Stimulated activated CD8-positive, alpha-beta memory T cell treated with anti-CD3 and anti-CD28 coated beads, Interleukin-4, amount 100 ng/mL, for 24 hours (primary cell): ENCODE results near the gene ARPC5.
"Not testable (repeated sequence)": the region's sequence is repeated elsewhere in the genome, so short reads cannot be mapped to it uniquely, and the experiment has no call there.

Experiments used
- DNase-seq: peaks from one replicate; pipeline ENCODE4 v3.0.0-alpha.2; 2020; ENCODE audit warnings: low read depth

The ARPC5 gene

GRCh38 chr1:183635606-183636333, at the start of gene ARPC5:
TSS of gene ARPC5 (minus strand) at chr1:183635783. CDS start at chr1:183635659, 124 bp downstream.
- DNase-seq: peak; percentile 95

GRCh38 chr1:183685112-183685713, 49.6 kb upstream of the ARPC5 start:
- no peak for DNase-seq

- DNase-seq: not testable (repeated sequence)
Measured at GRCh38 chr1:183679363-183679762, 43.8 kb upstream of the ARPC5 start.

- no peak for DNase-seq
Measured at GRCh38 chr1:183678819-183679218, 43.2 kb upstream of the ARPC5 start.

- DNase-seq: no peak
Measured at GRCh38 chr1:183676586-183677189, 41.1 kb upstream of the ARPC5 start.

- no peak for DNase-seq
Measured at GRCh38 chr1:183675883-183676585, 40.5 kb upstream of the ARPC5 start.

- no peak for DNase-seq
Measured at GRCh38 chr1:183675381-183675780, 39.8 kb upstream of the ARPC5 start.

GRCh38 chr1:183674886-183675285, 39.3 kb upstream of the ARPC5 start:
- no peak for DNase-seq

- no peak for DNase-seq
Measured at GRCh38 chr1:183674339-183674738, 38.8 kb upstream of the ARPC5 start.

GRCh38 chr1:183673605-183674323, 38.2 kb upstream of the ARPC5 start:
- DNase-seq: no peak

GRCh38 chr1:183670169-183670568, 34.6 kb upstream of the ARPC5 start:
- no peak for DNase-seq

GRCh38 chr1:183656355-183656754, 20.8 kb upstream of the ARPC5 start:
- DNase-seq: no peak

- DNase-seq: peak; percentile 60
Measured at GRCh38 chr1:183655562-183656075, 20.0 kb upstream of the ARPC5 start.

- DNase-seq: no peak
Measured at GRCh38 chr1:183654706-183655105, 19.1 kb upstream of the ARPC5 start.

- DNase-seq: no peak
Measured at GRCh38 chr1:183653876-183654451, 18.4 kb upstream of the ARPC5 start.

- no peak for DNase-seq
Measured at GRCh38 chr1:183653462-183653794, 17.8 kb upstream of the ARPC5 start.

- no peak for DNase-seq
Measured at GRCh38 chr1:183652547-183653461, 17.2 kb upstream of the ARPC5 start, which contains the start of gene APOBEC4. TSS of gene APOBEC4 (minus strand) at chr1:183653316. CDS start at chr1:183648781, 4,535 bp downstream.

GRCh38 chr1:183652107-183652506, 16.5 kb upstream of the ARPC5 start:
- no peak for DNase-seq

GRCh38 chr1:183651612-183652011, 16.0 kb upstream of the ARPC5 start:
- no peak for DNase-seq

- DNase-seq: no peak
Measured at GRCh38 chr1:183648042-183648441, 12.5 kb upstream of the ARPC5 start.
